WI38 (cell line): ENCODE data around the gene SLC8B1.

Experiments
- H3K4me3 ChIP-seq: 2 replicates; pipeline ENCODE4 v1.5.1; 2011; ENCODE audit warnings: low read depth, mild to moderate bottlenecking, control low read depth, low read length
- TF ChIP-seq, protein P1 (sequence below): IDR thresholded peaks from 2 replicates; pipeline ENCODE4 v1.5.1; 2012; ENCODE audit warnings: low read depth, mild to moderate bottlenecking, control low read depth, low read length

SLC8B1 gene

GRCh38 chr12:113334786-113335539 lies at the start of gene SLC8B1:
Gene SLC8B1 (minus strand): TSS chr12:113335109. CDS start chr12:113332878, 2,231 bp downstream.
- TF ChIP-seq, protein P1, sequence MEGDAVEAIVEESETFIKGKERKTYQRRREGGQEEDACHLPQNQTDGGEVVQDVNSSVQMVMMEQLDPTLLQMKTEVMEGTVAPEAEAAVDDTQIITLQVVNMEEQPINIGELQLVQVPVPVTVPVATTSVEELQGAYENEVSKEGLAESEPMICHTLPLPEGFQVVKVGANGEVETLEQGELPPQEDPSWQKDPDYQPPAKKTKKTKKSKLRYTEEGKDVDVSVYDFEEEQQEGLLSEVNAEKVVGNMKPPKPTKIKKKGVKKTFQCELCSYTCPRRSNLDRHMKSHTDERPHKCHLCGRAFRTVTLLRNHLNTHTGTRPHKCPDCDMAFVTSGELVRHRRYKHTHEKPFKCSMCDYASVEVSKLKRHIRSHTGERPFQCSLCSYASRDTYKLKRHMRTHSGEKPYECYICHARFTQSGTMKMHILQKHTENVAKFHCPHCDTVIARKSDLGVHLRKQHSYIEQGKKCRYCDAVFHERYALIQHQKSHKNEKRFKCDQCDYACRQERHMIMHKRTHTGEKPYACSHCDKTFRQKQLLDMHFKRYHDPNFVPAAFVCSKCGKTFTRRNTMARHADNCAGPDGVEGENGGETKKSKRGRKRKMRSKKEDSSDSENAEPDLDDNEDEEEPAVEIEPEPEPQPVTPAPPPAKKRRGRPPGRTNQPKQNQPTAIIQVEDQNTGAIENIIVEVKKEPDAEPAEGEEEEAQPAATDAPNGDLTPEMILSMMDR: no peak
- peak within 1 kb of the TSS; percentile 70 for H3K4me3 ChIP-seq

DNA sequence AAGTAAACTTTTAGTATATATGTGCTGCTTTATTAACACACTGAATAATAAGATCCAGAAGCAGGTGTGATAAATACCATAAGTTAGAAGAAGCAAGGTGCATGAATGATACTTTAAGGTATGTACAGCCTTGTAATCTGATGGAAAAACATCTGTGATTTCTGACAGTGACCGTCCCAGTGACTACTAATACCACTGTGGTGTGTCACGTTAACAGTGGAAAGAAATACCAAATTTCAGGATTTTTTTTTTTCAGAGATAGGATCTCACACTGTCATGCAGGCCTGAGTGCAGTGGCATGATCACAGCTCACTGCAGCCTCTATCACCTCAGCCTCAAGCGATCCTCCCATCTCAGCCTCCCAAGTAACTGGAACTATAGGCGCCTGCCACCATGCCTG lies 47.3 kb upstream of the SLC8B1 start:
- TF ChIP-seq, protein P1: no peak
- H3K4me3 ChIP-seq: no peak overlapping the region

DNA sequence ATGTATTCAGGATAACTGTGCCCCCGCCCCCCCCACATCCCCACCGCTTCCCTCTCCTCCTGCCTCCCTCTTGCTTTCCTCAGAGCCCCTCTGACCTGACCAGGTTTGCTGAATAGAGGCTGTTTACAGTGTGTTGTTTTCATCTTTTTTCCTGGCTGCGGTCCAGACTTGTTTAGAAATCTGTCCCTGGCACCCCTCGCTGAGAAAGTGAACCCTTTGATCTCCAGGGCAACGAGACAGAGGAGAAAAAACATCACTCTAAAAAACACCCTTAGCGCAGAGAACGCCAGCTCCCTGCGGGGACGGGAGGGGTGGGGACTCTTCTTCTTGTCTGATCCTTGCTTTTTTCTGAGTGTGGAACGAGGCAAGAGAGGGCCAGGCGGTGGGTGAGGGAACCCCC lies 46.3 kb upstream of the SLC8B1 start:
- H3K4me3 ChIP-seq: no peak overlapping the region
- TF ChIP-seq, protein P1: no peak

- TF ChIP-seq, protein P1: no peak
- no peak overlapping the region for H3K4me3 ChIP-seq
Observed at GRCh38 chr12:113378291-113378690, 43.4 kb upstream of the SLC8B1 start.

GRCh38 chr12:113374823-113375428 lies 40.0 kb upstream of the SLC8B1 start:
- TF ChIP-seq, protein P1: no peak
- H3K4me3 ChIP-seq: no peak overlapping the region

GRCh38 chr12:113373969-113374368 lies 39.1 kb upstream of the SLC8B1 start:
- H3K4me3 ChIP-seq: no peak overlapping the region
- TF ChIP-seq, protein P1: no peak

- TF ChIP-seq, protein P1: no peak
- no peak overlapping the region for H3K4me3 ChIP-seq
Observed at GRCh38 chr12:113373440-113373839, 38.5 kb upstream of the SLC8B1 start.
